ENCODE measurements around the gene RTN4IP1. TPM values are rescaled to one million over a fixed set of nuclear protein-coding genes. Genes with fewer than 3 reads are reported as not detected.

Gene RTN4IP1
- total and polyA plus RNA-seq, 10 of the 15 experiments (the other 5 are each of a cell fraction or from before 2014, with no cell fraction given), result 8.2 to 17.0 (median 9.8) TPM

DNA sequence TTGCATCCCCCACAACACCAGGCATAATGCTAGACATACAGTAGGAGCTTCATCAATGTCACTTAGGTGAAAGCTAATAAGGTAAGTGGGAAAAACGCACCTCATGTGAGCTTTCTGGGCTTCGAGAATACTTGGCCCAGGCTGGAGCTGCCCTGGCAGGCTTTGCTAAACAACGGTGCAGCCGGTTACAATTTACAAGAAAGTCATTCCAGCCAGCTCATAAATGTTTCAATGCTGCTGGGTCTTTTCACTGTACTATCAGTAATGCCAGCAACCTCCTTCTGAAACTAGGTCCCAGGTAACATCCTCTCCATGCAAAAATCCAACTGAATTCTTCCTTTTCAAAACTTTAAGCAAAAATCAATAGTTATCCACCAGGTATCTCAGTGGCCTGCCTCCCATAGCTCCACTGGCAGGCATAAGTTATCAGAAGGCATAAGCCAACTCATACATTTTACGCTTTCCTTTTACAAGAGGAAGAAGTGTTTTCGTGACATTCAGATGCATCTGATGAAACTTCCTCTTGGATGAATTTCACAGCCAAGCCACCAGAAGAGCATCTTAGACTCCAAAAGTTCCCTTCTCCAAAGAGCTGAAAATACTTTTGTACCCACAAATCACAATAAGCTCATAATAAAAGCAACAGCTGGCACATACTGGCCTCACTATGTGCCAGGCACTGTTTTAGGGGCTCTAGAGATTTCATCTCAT lies 56.3 kb downstream of the RTN4IP1 start (continued):
- no peak for TF ChIP-seq ZBTB11 (CRISPR knock-in tag; IDR thresholded peaks at IDR 0.05)
- no peak for TF ChIP-seq ZNF622 (IDR thresholded peaks at IDR 0.05)

GRCh38 chr6:106572436-106572835 lies 56.9 kb downstream of the RTN4IP1 start:
- SMC1A ChIA-PET (ENCODE audit: uncharacterized antibody, unreplicated experiment), result interaction anchor here (0.7 to 2.5 kb wide), 4 partner anchors 11 to 128 kb away, joined by 3 to 9 read pairs (median 3); no protein-coding TSS in a partner anchor
- POLR2A ChIA-PET, result no interaction called here
- FAIRE-seq, result no peak

More at GRCh38 chr6:106572436-106572835, 56.9 kb downstream of the RTN4IP1 start:
- DNase-seq (ENCODE audit: low read depth, low spot score) (no peak), ATAC-seq (no peak)
- in situ Hi-C loops (cut with MboI), result no loop called here
- TF ChIP-seq NFXL1 (IDR thresholded peaks at IDR 0.05; ENCODE audit: borderline replicate concordance) (no peak), RELA (IDR thresholded peaks at IDR 0.05; ENCODE audit: borderline replicate concordance, partially characterized antibody) (no peak), POU2F2 (IDR thresholded peaks at IDR 0.05; ENCODE audit: borderline replicate concordance, low read depth, low read length) (no peak), FOXK2 (IDR thresholded peaks at IDR 0.05) (no peak), SMAD5 (IDR thresholded peaks at IDR 0.05; ENCODE audit: low read depth) (no peak), PML (IDR thresholded peaks at IDR 0.05; ENCODE audit: low read length) (no peak), POLR2AphosphoS5 (IDR thresholded peaks at IDR 0.05; ENCODE audit: low read length) (no peak), POLR2A (IDR thresholded peaks at IDR 0.05; ENCODE audit: low read depth, low read length) (no peak), YBX1 (IDR thresholded peaks at IDR 0.05) (no peak)
- Histone ChIP-seq H3K9ac (ENCODE audit: control insufficient read depth, insufficient read depth, low read length) (no peak overlapping the region), H2AFZ (ENCODE audit: control insufficient read depth, low read depth, low read length) (no peak overlapping the region), H3K4me1 (ENCODE audit: control insufficient read depth, insufficient read depth, low read length) (no peaks in the 10 kb centered on the region), H4K20me1 (ENCODE audit: control insufficient read depth, insufficient read depth) (no peaks in the 10 kb centered on the region), H3K36me3 (ENCODE audit: control insufficient read depth in 2 of 2, insufficient read depth in 2 of 2, low read length in 1 of 2) (peaks cover 0 to 11% of the 10 kb centered on the region in 2 experiments), H3K4me2 (ENCODE audit: control insufficient read depth, insufficient read depth) (no peak overlapping the region), H3K4me3 (no peak overlapping the region), H3K27ac (ENCODE audit: control insufficient read depth, insufficient read depth) (no peak overlapping the region), H3K79me2 (ENCODE audit: control insufficient read depth, insufficient read depth, low read length) (no peaks in the 10 kb centered on the region), H3K27me3 (replicated peaks in 1 of 2; ENCODE audit: control insufficient read depth in 2 of 2, insufficient read depth in 2 of 2, low read length in 1 of 2) (no peaks in the 10 kb centered on the region), H3K9me3 (replicated peaks; ENCODE audit: control insufficient read depth, insufficient read depth, low read length) (no peaks in the 10 kb centered on the region)
- 87% methylated on average over 5 of the region's 5 CpGs for WGBS (ENCODE audit: insufficient coverage, insufficient replicate concordance, low lambda C conversion rate, missing lambda C conversion rate)
- CTCF ChIA-PET, result interaction anchor here (1.0 to 16.5 kb wide), 5 partner anchors 9 to 407 kb away, joined by 3 to 403 read pairs (median 4); no protein-coding TSS in a partner anchor
- intact Hi-C loops (cut with micrococcal nuclease; ENCODE audit: unreplicated experiment), result no loop called here
- no TSS peak for BruUV-seq (replicated peaks)
- RAD21 ChIA-PET (ENCODE audit: unreplicated experiment), result interaction anchor here (1.7 kb wide), 1 partner anchor 127 kb away, joined by 7 read pairs; no protein-coding TSS in a partner anchor

Measured in GM12878 (cell line).